Neural progenitor cell (in vitro differentiated cells): ENCODE results near the gene PRIMA1.

Source experiments
- EZH2 ChIP-seq: fragments of 200-600 bp; sonication (generic); IDR thresholded peaks from 2 replicates; pipeline ENCODE4 v1.6.1; 2017; ENCODE audit warnings: antibody characterized with exemption, mild to moderate bottlenecking, moderate library complexity
- EZH2phosphoT487 ChIP-seq: fragments of 200-600 bp; sonication (generic); IDR thresholded peaks from 2 replicates; pipeline ENCODE4 v1.6.1; 2017; ENCODE audit warnings: antibody characterized with exemption
- TF ChIP-seq, protein P1 (sequence below): fragments of 200-600 bp; sonication (generic); IDR thresholded peaks from 2 replicates; pipeline ENCODE4 v1.5.1; 2017; ENCODE audit warnings: antibody characterized with exemption, mild to moderate bottlenecking

DNA sequence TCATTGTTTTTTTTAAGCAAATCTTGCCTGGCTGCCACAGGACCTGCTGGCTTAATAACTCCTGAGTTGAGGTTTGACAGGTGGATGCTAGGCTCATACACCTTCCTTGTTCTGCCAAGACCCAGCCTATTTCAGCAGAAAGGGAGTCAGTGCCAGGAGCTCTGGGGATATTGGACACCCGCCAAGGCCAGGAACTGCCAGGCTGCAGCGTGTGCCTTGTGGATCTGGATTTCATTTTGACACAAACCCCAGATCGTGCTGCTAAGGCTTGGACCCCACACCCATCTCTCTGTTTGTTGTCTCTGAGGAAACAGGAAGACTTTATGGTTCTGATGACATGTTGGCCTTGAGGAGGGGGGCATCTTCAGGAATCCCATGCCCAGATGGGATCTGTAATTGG lies 44.4 kb upstream of the PRIMA1 start:
- TF ChIP-seq, protein P1, sequence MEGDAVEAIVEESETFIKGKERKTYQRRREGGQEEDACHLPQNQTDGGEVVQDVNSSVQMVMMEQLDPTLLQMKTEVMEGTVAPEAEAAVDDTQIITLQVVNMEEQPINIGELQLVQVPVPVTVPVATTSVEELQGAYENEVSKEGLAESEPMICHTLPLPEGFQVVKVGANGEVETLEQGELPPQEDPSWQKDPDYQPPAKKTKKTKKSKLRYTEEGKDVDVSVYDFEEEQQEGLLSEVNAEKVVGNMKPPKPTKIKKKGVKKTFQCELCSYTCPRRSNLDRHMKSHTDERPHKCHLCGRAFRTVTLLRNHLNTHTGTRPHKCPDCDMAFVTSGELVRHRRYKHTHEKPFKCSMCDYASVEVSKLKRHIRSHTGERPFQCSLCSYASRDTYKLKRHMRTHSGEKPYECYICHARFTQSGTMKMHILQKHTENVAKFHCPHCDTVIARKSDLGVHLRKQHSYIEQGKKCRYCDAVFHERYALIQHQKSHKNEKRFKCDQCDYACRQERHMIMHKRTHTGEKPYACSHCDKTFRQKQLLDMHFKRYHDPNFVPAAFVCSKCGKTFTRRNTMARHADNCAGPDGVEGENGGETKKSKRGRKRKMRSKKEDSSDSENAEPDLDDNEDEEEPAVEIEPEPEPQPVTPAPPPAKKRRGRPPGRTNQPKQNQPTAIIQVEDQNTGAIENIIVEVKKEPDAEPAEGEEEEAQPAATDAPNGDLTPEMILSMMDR, result no peak
- TF ChIP-seq EZH2phosphoT487 (no peak), EZH2 (no peak)
